SJSA1 (cell line): ENCODE measurements around the gene BBS1. TPM values are rescaled to one million over a fixed set of nuclear protein-coding genes. Genes with fewer than 3 reads are reported as not detected.

ENCODE experiments used
- DNase-seq, 2 experiments: peaks; one replicate each; pipeline ENCODE4 v3.0.0-alpha.2; 2015 to 2020; ENCODE audit warnings: low spot score in 2 of 2, low read depth in 1 of 2
- H3K27ac ChIP-seq: fragments of 250-450 bp; sonication (Bioruptor Pico); 2 replicates; pipeline ENCODE4 v1.5.1; 2020; ENCODE audit warnings: mild to moderate bottlenecking, moderate library complexity
- H3K27me3 ChIP-seq: fragments of 250-450 bp; sonication (Bioruptor Pico); replicated peaks from 2 replicates; pipeline ENCODE4 v1.5.1; 2020; ENCODE audit warnings: mild to moderate bottlenecking, moderate library complexity
- H3K36me3 ChIP-seq: fragments of 250-450 bp; sonication (Bioruptor Pico); 2 replicates; pipeline ENCODE4 v1.5.1; 2020; ENCODE audit warnings: mild to moderate bottlenecking
- H3K4me1 ChIP-seq: fragments of 250-450 bp; sonication (Bioruptor Pico); replicated peaks from 2 replicates; pipeline ENCODE4 v1.6.1; 2021; ENCODE audit warnings: mild to moderate bottlenecking
- H3K4me3 ChIP-seq: fragments of 250-450 bp; sonication (Bioruptor Pico); 2 replicates; pipeline ENCODE4 v1.5.1; 2020; ENCODE audit warnings: mild to moderate bottlenecking
- H3K9me3 ChIP-seq: fragments of 250-450 bp; sonication (Bioruptor Pico); replicated peaks from 2 replicates; pipeline ENCODE4 v1.5.1; 2020; ENCODE audit warnings: mild to moderate bottlenecking
- total RNA-seq: library from RNA; depleted of rRNA; stranded (reverse); fragments of >200 nt; shearing (Covaris generic); gene quantifications from 2 replicates; pipeline ENCODE4 v1.2.3, GENCODE V29; 2014

BBS1 gene
- total RNA-seq, 1 experiment from 2014 or later = 28.7 TPM

GRCh38 chr11:66545701-66546367 lies 35.4 kb downstream of the BBS1 start, which contains the start of gene ZDHHC24:
ZDHHC24 (minus strand) TSS chr11:66546048; CDS start chr11:66546003, 45 bp downstream.
- peaks cover 5% of the 10 kb centered on the region for H3K36me3 ChIP-seq
- peak within 1 kb of the TSS; percentile 68 for H3K4me3 ChIP-seq
- peaks cover 9% of the 10 kb centered on the region for H3K4me1 ChIP-seq
- peak within 1 kb of the TSS; percentile 31 for H3K27ac ChIP-seq
- H3K9me3 ChIP-seq = no peaks in the 10 kb centered on the region
- DNase-seq = peak; percentile 99 to 100
- H3K27me3 ChIP-seq = no peaks in the 10 kb centered on the region; the same call in 1 of the 2 replicates

- peaks cover 9% of the 10 kb centered on the region for H3K4me1 ChIP-seq
- H3K27me3 ChIP-seq = no peaks in the 10 kb centered on the region; the same call in 1 of the 2 replicates
- peak within 1 kb of the TSS; percentile 68 for H3K4me3 ChIP-seq
- peak within 1 kb of the TSS; percentile 31 for H3K27ac ChIP-seq
- DNase-seq = no peak
- H3K9me3 ChIP-seq = no peaks in the 10 kb centered on the region
- peaks cover 5% of the 10 kb centered on the region for H3K36me3 ChIP-seq
These were observed 36.0 kb downstream of the BBS1 start, which contains the start of gene ACTN3 for GRCh38 chr11:66546368-66546965. ACTN3 (plus strand) TSS chr11:66546903; CDS start chr11:66546938, 35 bp downstream.

DNA sequence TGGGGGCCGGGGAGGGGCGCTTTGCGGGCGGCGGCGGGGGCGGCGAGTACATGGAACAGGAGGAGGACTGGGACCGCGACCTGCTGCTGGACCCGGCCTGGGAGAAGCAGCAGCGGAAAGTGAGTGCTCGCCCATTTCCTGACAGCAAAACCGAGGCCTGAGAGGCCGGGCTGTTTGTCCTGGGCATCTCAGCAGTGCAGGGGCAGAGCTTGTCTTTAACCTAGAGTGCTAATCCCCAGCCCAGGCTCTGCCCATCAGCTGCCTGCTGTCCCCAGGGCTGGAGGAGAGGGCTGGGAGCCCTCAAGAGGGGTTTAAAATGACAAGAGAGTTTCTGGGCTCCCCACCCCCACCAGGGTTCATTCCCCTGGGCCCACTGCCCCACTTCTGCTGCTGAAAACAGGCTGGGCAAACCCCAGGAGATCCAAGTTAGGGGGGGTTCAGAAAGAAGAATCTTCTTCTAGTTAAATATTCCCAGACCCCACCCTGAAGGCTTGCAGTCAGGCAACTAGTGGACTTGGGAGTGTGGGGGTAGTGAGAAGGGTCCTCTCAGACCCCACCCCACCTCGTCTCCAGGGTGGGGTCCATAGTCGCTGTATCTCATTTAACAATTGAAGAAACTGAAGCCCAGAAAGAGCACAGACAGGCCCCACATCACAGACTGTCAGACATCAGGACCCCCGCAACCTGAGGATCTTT lies 36.7 kb downstream of the BBS1 start:
- H3K4me3 ChIP-seq = no peak overlapping the region
- H3K9me3 ChIP-seq = no peaks in the 10 kb centered on the region
- peaks cover 9% of the 10 kb centered on the region for H3K4me1 ChIP-seq
- no peaks in the 10 kb centered on the region; the same call in 1 of the 2 replicates for H3K27me3 ChIP-seq
- no peak overlapping the region for H3K27ac ChIP-seq
- H3K36me3 ChIP-seq = peaks cover 2% of the 10 kb centered on the region; the same call in 1 of the 2 replicates
- DNase-seq = no peak

- no peak for DNase-seq
- H3K4me1 ChIP-seq = peaks cover 9% of the 10 kb centered on the region
- H3K27me3 ChIP-seq = no peaks in the 10 kb centered on the region; the same call in 1 of the 2 replicates
- H3K4me3 ChIP-seq = no peak overlapping the region
- no peaks in the 10 kb centered on the region for H3K36me3 ChIP-seq
- H3K9me3 ChIP-seq = no peaks in the 10 kb centered on the region
- H3K27ac ChIP-seq = no peak overlapping the region
These were observed 37.2 kb downstream of the BBS1 start for GRCh38 chr11:66547662-66548009.

DNA sequence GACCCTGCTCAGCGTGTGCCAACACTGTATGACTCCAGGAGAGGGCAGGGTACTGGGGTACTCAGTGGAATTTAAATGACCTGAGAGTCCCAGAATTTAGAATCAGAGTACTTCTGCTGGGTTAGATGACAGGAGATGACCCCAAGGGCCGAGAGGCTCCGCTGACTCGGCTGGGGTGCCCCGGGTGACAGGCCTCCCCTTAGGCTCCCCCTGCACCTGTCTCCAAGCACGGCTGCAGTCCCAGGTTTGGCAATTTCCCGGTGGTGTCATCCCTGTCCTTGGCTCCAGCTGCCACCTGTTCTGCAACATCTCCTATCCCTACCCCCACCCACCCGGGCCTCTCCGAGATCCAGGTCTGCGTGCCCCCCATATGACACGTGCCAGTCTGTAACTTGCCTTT lies 37.6 kb downstream of the BBS1 start:
- Histone ChIP-seq H3K27ac (no peak overlapping the region), H3K4me1 (peaks cover 9% of the 10 kb centered on the region), H3K9me3 (no peaks in the 10 kb centered on the region), H3K4me3 (no peak overlapping the region), H3K27me3 (no peaks in the 10 kb centered on the region; the same call in 1 of the 2 replicates), H3K36me3 (no peaks in the 10 kb centered on the region)
- DNase-seq = no peak

- no peak overlapping the region for H3K27ac ChIP-seq
- H3K36me3 ChIP-seq = no peaks in the 10 kb centered on the region
- peaks cover 9% of the 10 kb centered on the region for H3K4me1 ChIP-seq
- no peaks in the 10 kb centered on the region; the same call in 1 of the 2 replicates for H3K27me3 ChIP-seq
- no peak overlapping the region for H3K4me3 ChIP-seq
- H3K9me3 ChIP-seq = no peaks in the 10 kb centered on the region
- no peak for DNase-seq
These were observed 38.6 kb downstream of the BBS1 start for GRCh38 chr11:66548774-66549630.

- H3K36me3 ChIP-seq = no peaks in the 10 kb centered on the region
- H3K4me3 ChIP-seq = no peak overlapping the region
These were observed 39.3 kb downstream of the BBS1 start for GRCh38 chr11:66549696-66550095.

DNA sequence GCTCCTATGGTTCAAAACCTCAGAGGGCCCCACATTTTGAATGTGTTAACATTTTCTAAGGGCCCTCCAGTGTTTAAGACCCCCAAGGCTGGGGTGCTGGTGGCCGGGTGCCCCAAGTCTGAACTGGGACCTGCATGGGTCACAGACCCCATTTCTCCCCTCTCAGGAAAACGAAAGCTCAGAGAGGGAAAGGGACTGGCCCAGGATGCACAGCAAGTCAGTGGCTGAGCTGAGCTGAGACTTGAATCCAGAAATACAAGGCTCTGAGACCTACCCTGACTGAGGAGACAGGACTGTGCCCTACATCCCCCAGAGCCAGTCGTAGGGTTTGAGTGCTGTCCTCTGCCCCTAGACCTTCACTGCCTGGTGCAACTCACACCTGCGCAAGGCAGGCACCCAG lies 40.5 kb downstream of the BBS1 start:
- H3K36me3 ChIP-seq = no peaks in the 10 kb centered on the region
- no peak for DNase-seq
- no peak overlapping the region for H3K4me3 ChIP-seq
- peaks cover 4% of the 10 kb centered on the region; the same call in 1 of the 2 replicates for H3K4me1 ChIP-seq
- no peak overlapping the region for H3K27ac ChIP-seq
- no peaks in the 10 kb centered on the region; the same call in 1 of the 2 replicates for H3K27me3 ChIP-seq
- H3K9me3 ChIP-seq = no peaks in the 10 kb centered on the region; the same call in 1 of the 2 replicates

More at GRCh38 chr11:66549696-66550095, 39.3 kb downstream of the BBS1 start:
- Histone ChIP-seq H3K4me1 (peaks cover 9% of the 10 kb centered on the region), H3K27me3 (no peaks in the 10 kb centered on the region; the same call in 1 of the 2 replicates), H3K9me3 (no peaks in the 10 kb centered on the region; the same call in 1 of the 2 replicates), H3K27ac (no peak overlapping the region)
- DNase-seq = no peak

GRCh38 chr11:66554602-66555001 lies 44.2 kb downstream of the BBS1 start:
- Histone ChIP-seq H3K4me1 (no peaks in the 10 kb centered on the region), H3K4me3 (no peak overlapping the region), H3K36me3 (no peaks in the 10 kb centered on the region), H3K27me3 (peaks cover 27% of the 10 kb centered on the region), H3K9me3 (no peaks in the 10 kb centered on the region; the same call in 1 of the 2 replicates), H3K27ac (no peak overlapping the region)
- DNase-seq = no peak

GRCh38 chr11:66555416-66555815 lies 45.0 kb downstream of the BBS1 start:
- Histone ChIP-seq H3K9me3 (no peaks in the 10 kb centered on the region; the same call in none of the 2 replicates), H3K27ac (no peak overlapping the region), H3K4me3 (no peak overlapping the region), H3K27me3 (peaks cover 31% of the 10 kb centered on the region), H3K4me1 (no peaks in the 10 kb centered on the region), H3K36me3 (no peaks in the 10 kb centered on the region)
- DNase-seq = no peak

GRCh38 chr11:66556086-66556485 lies 45.7 kb downstream of the BBS1 start:
- Histone ChIP-seq H3K36me3 (no peaks in the 10 kb centered on the region), H3K4me3 (no peak overlapping the region), H3K27ac (no peak overlapping the region), H3K9me3 (no peaks in the 10 kb centered on the region; the same call in none of the 2 replicates), H3K27me3 (peaks cover 38% of the 10 kb centered on the region), H3K4me1 (no peaks in the 10 kb centered on the region)
- no peak for DNase-seq

DNA sequence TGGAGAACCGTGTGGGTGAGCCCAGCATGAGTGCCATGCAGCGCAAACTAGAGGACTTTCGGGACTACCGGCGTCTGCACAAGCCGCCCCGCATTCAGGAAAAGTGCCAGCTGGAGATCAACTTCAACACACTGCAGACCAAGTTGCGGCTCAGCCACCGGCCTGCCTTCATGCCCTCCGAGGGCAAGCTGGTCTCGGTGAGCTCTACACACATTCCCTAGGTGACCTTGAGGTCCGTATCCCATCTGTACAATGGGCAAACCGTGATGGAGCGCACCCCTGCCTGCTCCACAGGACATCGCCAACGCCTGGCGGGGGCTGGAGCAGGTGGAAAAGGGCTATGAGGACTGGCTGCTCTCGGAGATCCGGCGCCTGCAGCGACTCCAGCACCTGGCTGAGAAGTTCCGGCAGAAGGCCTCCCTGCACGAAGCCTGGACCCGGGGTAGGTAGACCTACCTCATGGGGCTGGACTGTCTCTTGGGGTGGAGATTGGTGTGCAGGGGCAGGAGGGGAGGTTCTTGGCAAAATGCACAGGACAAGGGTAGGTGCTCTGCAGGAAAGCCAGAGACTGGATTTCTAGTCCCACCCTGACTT lies 47.4 kb downstream of the BBS1 start:
- H3K27ac ChIP-seq = no peak overlapping the region
- H3K4me1 ChIP-seq = no peaks in the 10 kb centered on the region
- DNase-seq = no peak
- H3K36me3 ChIP-seq = no peaks in the 10 kb centered on the region
- no peak overlapping the region for H3K4me3 ChIP-seq
- peaks cover 48% of the 10 kb centered on the region for H3K27me3 ChIP-seq
- H3K9me3 ChIP-seq = no peaks in the 10 kb centered on the region; the same call in none of the 2 replicates
